Measurements from ENCODE around the gene DAND5. TPM values are rescaled to one million over a fixed set of nuclear protein-coding genes. Genes with fewer than 3 reads are reported as not detected.
A peak's percentile ranks its signal among the peaks of the same experiment; 100 is the strongest.

DAND5 gene
- total and polyA plus RNA-seq, 9 of the 15 experiments (the other 6 are each of a cell fraction or from before 2014, with no cell fraction given), result 0.22 to 0.83 (median 0.60) TPM

DNA sequence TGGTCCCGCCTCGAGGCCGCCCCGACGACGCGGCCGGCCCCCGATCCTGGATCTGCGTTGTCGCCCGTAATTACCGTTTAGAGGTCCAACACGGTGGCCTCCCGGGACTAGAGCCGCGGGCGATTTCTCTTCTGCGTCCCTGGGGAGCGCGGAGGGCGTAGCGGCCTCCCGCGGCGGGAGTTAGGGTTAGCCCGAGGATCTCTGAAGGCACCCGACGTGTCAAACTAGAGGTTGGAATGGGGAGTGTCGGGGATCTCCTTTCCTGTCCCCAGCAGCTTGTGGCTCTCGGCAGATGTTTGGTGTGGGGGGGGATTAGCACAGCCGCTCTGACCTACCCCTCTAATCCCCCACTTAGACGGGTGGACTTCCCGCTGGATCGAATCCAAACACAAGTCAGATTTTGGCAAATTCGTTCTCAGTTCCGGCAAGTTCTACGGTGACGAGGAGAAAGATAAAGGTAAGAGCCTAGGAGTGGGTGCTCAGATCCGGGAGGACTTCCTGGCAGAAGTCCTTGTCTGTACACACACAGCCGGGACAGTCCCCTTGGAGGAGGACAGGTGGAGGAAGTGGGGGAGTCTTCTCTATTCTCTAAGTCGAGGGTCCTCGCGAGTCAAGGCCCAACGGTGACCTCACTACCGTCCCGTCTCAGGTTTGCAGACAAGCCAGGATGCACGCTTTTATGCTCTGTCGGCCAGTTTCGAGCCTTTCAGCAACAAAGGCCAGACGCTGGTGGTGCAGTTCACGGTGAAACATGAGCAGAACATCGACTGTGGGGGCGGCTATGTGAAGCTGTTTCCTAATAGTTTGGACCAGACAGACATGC is 30.4 kb upstream of the DAND5 start (continued):
- TF ChIP-seq, protein P1, sequence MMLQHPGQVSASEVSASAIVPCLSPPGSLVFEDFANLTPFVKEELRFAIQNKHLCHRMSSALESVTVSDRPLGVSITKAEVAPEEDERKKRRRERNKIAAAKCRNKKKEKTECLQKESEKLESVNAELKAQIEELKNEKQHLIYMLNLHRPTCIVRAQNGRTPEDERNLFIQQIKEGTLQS (IDR thresholded peaks at IDR 0.05), result no peak
- TF ChIP-seq, protein P1 (CRISPR knock-in tag; conservative IDR thresholded peaks at IDR 0.05), result peak; percentile 63
- TF ChIP-seq MCM3 (IDR thresholded peaks at IDR 0.05) (no peak), RAD21 (CRISPR knock-in tag; conservative IDR thresholded peaks at IDR 0.05 in 1 of 2, IDR thresholded peaks at IDR 0.05 in 1 of 2) (0 out of 4 replicates have a peak, but pooled peaks of 1 of the 2 experiments have one; percentile 11), RBFOX2 (IDR thresholded peaks at IDR 0.05; ENCODE audit: low read depth, low read length) (peak; percentile 100), ZNF282 (CRISPR knock-in tag; IDR thresholded peaks at IDR 0.05) (0 out of 2 replicates have a peak, but pooled peaks have one; percentile 91), PCBP2 (IDR thresholded peaks at IDR 0.05; ENCODE audit: low read depth, low read length, poor library complexity, severe bottlenecking) (no peak), CHCHD3 (CRISPR knock-in tag; IDR thresholded peaks at IDR 0.05) (no peak), KLF13 (tag; IDR thresholded peaks at IDR 0.05; ENCODE audit: borderline replicate concordance, low read depth) (peak; percentile 5; the same call in 1 of the 2 replicates), PRMT5 (CRISPR knock-in tag; IDR thresholded peaks at IDR 0.05) (no peak), TRIM24 (IDR thresholded peaks at IDR 0.05) (peak in 1 of 2 experiments; percentile 64; a peak in 2 of 4 replicates), ZC3H4 (CRISPR knock-in tag; IDR thresholded peaks at IDR 0.05; ENCODE audit: borderline replicate concordance) (peak; percentile 62), JUND (IDR thresholded peaks at IDR 0.05; ENCODE audit: borderline replicate concordance, low read depth, low read length) (0 out of 2 replicates have a peak, but pooled peaks have one; percentile 2), JUND (tag; IDR thresholded peaks at IDR 0.05; ENCODE audit: borderline replicate concordance, low read depth, low read length) (no peak), POLR2A (conservative IDR thresholded peaks at IDR 0.05) (no peak; the same call in 1 of the 2 replicates), POLR2G (IDR thresholded peaks at IDR 0.05; ENCODE audit: low read depth, low read length) (peak; percentile 87)
- TF ChIP-seq, protein P2, sequence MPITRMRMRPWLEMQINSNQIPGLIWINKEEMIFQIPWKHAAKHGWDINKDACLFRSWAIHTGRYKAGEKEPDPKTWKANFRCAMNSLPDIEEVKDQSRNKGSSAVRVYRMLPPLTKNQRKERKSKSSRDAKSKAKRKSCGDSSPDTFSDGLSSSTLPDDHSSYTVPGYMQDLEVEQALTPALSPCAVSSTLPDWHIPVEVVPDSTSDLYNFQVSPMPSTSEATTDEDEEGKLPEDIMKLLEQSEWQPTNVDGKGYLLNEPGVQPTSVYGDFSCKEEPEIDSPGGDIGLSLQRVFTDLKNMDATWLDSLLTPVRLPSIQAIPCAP (CRISPR knock-in tag; IDR thresholded peaks at IDR 0.05; ENCODE audit: borderline replicate concordance), result 0 out of 2 replicates have a peak, but pooled peaks have one; percentile 58
- TF ChIP-seq, protein P3, sequence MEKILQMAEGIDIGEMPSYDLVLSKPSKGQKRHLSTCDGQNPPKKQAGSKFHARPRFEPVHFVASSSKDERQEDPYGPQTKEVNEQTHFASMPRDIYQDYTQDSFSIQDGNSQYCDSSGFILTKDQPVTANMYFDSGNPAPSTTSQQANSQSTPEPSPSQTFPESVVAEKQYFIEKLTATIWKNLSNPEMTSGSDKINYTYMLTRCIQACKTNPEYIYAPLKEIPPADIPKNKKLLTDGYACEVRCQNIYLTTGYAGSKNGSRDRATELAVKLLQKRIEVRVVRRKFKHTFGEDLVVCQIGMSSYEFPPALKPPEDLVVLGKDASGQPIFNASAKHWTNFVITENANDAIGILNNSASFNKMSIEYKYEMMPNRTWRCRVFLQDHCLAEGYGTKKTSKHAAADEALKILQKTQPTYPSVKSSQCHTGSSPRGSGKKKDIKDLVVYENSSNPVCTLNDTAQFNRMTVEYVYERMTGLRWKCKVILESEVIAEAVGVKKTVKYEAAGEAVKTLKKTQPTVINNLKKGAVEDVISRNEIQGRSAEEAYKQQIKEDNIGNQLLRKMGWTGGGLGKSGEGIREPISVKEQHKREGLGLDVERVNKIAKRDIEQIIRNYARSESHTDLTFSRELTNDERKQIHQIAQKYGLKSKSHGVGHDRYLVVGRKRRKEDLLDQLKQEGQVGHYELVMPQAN (IDR thresholded peaks at IDR 0.05; ENCODE audit: borderline replicate concordance), result peak; percentile 92
- TF ChIP-seq, protein P4, sequence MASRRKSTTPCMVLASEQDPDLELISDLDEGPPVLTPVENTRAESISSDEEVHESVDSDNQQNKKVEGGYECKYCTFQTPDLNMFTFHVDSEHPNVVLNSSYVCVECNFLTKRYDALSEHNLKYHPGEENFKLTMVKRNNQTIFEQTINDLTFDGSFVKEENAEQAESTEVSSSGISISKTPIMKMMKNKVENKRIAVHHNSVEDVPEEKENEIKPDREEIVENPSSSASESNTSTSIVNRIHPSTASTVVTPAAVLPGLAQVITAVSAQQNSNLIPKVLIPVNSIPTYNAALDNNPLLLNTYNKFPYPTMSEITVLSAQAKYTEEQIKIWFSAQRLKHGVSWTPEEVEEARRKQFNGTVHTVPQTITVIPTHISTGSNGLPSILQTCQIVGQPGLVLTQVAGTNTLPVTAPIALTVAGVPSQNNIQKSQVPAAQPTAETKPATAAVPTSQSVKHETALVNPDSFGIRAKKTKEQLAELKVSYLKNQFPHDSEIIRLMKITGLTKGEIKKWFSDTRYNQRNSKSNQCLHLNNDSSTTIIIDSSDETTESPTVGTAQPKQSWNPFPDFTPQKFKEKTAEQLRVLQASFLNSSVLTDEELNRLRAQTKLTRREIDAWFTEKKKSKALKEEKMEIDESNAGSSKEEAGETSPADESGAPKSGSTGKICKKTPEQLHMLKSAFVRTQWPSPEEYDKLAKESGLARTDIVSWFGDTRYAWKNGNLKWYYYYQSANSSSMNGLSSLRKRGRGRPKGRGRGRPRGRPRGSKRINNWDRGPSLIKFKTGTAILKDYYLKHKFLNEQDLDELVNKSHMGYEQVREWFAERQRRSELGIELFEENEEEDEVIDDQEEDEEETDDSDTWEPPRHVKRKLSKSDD (conservative IDR thresholded peaks at IDR 0.05; ENCODE audit: low read length), result 0 out of 2 replicates have a peak, but pooled peaks have one; percentile 11

All from K562 (cell line).